Right hindlimb (tissue), 1 donor: ENCODE measurements around the gene KRT76.
"Not testable (repeated sequence)": the region's sequence is repeated elsewhere in the genome, so short reads cannot be mapped to it uniquely, and the experiment has no call there.

ENCODE experiments used
- DNase-seq: peaks from one replicate; pipeline ENCODE4 v3.0.0-alpha.2; 2018

The KRT76 gene

GRCh38 chr12:52779914-52780313 is 2.8 kb upstream of the KRT76 start:
- no peak for DNase-seq

GRCh38 chr12:52778833-52779232 is 1.7 kb upstream of the KRT76 start:
- no peak for DNase-seq

DNA sequence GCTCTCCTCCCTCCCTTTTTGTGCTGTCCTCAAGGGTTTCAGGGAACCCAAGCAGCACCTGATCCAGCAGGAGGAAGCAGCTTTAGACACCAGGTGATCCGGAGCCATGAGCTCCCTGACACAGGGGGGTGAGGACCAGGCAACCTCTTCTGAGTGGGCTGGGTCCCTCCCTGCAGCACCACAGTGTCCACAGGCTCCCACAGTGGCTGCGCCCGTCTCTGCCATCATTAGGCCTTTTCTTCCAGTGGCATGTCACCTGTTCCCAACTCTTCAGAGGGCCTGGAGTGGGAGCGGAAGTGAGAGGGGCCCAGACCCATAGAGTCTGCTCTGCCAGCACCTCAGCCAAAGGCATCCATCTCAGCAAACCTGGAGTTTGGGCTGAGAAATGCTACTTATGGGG is 421 bp upstream of the KRT76 start:
- DNase-seq: no peak

DNA sequence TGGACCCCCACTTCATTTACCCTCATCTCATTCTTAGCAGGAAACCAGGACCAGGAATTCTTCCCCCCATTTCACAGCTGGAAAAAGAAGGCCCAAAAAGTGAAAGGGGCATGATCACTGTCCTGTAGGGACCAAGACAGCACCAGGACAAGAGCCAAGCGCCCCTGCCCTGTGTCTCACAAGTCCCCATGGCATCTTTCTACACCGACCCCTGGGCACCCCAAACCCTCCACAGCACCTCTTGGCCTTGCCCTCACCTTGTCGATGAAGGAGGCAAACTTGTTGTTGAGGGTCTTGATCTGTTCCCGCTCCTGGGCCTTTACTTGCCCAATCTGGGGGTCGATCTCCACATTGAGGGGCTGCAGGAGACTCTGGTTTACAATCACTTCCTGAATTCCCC is 710 bp downstream of the KRT76 start:
- DNase-seq: no peak

- DNase-seq: no peak
Measured at GRCh38 chr12:52774629-52775250, 2.4 kb downstream of the KRT76 start.

GRCh38 chr12:52772772-52773171 is 4.4 kb downstream of the KRT76 start:
- DNase-seq: no peak

DNA sequence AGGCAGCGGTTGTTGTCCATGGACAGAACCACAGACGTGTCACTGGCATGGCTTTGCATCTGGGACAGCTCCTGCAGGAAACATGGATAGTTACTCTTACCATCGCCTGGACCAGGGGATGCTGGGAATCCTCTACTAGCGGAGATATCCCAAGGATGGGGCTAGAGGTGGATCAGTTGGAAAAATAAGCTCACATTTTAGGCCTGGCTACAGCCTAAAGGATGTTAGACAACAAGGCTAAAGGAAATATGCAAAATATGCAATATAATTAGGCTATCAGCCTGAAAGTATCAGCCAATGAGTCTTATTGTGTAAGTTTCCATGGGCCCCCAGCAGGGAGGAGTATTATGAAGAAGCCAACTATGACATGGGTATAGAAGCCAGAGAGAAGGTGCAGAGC is 5.0 kb downstream of the KRT76 start:
- DNase-seq: no peak

DNA sequence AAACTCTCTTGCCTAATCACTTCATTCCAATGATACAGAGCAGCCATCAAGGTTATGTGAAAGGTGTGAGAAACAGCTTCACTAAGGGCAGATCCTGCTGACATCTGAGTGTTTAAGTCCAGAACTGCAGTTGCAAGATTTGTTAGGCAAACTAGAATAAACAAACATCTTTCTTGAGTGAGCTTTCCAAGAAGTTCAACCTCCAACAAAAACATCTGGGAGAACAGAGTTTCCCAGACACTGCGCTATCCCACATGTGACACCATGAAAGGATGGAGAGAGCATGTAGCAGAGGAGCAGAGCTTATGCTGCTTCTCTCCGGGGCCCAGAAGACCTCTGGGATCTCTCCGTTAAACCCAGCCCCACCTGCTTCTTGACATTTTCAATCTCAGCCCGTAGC is 5.6 kb downstream of the KRT76 start:
- no peak for DNase-seq

DNA sequence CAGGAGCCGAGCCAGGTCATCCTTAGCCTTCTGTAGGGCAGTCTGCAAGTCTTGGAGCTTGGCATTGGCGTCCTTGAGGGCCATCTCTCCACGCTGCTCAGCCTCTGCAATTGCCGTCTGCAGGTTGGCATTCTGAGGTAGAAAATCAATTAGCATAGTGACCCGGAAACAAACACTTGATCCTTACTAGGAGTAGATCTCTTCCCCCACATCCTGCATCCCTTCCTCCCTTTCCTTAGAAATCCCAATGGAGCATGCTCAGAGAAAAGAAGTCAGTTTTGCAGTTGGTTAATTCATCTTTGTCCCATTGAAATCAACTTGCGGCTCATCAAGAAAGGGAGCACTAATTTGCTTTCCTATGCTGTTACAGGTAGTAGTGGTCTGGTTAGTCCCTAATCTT is 6.1 kb downstream of the KRT76 start:
- DNase-seq: no peak

DNA sequence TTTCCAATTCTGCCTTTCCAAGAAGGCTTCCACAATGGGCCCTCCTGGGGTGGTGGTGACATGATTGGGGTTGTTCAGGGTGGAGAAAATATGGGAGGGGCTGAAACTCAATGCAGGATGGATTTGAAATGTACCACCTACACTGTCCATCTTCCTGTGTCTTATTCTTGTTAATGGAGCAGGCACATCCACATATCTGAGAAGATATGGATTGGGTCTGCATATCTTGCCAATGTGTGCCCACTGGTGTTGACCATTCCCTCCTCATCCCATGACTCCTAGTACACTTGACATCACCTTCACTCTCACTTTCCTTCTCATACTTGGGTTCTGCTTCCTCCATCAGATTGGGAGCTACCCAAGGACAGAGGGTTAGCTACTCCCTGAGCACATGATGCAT is 7.2 kb downstream of the KRT76 start:
- no peak for DNase-seq

GRCh38 chr12:52769354-52769753 is 7.8 kb downstream of the KRT76 start:
- DNase-seq: no peak

DNA sequence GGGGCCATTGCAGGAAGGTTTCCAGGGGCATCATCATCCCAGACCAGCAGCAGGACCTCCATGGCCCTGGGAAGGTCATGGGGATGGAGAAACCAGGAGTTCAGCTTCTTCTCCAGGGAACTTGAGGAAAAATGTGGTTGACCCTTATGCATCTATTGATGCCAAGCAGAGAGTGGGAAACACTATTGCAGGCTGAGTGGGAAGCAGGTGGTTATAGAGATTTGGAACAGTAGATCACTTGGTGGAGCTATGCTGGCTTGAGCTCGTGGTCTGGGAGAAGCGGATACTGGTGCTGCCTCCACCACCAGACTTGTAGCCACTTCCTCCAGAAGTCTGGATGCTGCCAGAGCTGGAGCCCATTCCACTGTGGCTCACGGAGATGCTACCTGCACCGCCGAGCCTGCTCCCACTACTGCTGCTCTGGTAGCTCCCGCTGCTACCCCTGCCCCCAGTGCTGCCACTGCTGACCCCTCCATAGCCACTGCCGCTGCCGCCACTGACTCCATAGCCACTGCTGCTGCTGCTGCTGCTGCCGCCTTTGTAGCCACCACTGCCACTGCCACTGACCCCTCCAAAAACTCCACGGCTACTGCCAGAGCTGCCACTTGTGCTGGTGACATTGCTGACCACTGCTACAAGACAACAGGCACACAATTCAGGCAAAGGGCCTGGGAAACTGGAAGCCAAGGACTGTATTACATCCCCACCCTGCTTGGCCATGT is 8.5 kb downstream of the KRT76 start:
- no peak for DNase-seq

GRCh38 chr12:52767427-52767826 is 9.7 kb downstream of the KRT76 start:
- DNase-seq: no peak

- no peak for DNase-seq
Measured at GRCh38 chr12:52767020-52767379, 10.1 kb downstream of the KRT76 start.

GRCh38 chr12:52766351-52767019 is 10.7 kb downstream of the KRT76 start:
- no peak for DNase-seq

- DNase-seq: no peak
Measured at GRCh38 chr12:52765702-52766101, 11.4 kb downstream of the KRT76 start.

DNA sequence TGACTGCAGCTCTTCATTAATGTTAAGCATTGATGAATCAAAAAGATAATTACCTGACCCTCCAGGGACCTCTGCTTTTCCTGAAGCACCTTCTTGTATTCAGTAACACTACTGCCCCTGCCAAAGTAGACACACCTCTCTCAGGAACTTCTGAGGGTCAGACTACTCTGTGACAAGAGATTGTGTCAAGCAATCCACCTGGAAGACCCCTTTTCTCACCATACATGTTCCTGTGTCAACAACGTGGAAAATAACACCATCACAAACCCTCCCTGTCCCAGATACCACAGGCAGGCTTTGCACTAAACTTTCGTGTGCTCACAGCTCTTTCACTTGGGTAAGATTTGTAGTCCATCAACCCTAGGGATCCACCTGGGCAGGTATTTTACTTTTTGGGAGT is 13.2 kb downstream of the KRT76 start:
- DNase-seq: no peak

GRCh38 chr12:52763036-52763659 is 14.0 kb downstream of the KRT76 start:
- DNase-seq: no peak

DNA sequence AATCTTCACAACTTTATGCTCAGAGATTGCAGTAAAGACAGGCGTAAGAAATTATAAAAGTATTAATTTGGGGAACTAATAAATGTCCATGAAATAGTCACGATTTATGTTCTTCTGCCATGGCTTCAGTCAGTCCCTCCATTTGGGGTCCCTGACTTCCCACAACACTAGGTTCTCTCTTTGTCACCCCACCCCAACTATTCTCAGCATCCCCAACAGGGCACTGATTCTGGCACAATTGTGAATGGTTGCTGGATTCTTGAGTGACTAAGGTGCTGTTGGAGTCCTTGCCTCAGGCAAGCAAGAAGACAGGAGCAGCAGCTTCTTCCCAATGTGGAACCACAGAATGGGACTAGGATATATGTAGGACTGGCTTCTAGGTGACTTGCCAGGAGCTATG is 15.3 kb downstream of the KRT76 start:
- DNase-seq: no peak

DNA sequence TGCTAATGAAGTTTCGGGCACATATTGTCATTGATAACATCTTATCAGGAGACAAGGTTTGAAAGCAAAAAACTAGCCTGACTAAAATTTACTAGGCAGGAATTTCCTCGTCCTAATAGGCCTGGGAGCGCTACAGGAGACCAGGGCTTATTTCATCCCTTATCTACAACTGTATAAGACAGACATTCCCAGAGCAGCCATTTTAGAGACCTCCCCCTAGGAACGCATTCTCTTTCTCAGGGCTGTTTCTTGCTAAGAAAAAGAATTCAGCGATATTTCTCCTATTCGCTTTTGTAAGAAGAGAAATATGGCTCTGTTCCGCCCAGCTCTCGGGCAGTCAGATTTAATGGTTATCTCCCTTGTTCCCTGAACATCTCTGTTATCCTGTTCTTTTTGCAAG is 15.9 kb downstream of the KRT76 start:
- DNase-seq: not testable (repeated sequence)

- no peak for DNase-seq
Measured at GRCh38 chr12:52760623-52761022, 16.5 kb downstream of the KRT76 start.

DNA sequence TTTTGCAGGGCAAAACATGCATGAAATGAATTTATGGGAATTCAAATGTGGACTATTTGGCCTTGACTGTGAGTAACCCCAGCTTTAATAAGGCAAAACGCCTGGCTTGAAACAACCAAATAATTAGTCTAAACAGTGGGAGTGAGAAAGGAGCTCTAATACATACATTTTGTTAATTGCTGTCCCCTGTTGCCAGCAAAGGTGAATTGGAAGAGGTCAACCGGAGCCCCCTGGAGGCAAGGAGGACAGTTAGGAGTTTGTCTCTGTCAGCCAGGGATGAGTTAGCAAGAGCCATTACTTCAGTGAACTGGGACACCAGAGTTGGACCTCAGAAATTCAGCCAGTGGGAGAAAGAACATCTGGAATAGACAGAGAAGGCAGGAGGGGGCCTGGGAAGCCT is 17.4 kb downstream of the KRT76 start:
- no peak for DNase-seq

GRCh38 chr12:52759218-52759617 is 17.9 kb downstream of the KRT76 start:
- DNase-seq: no peak
